Activated T-cell treated with anti-CD3 and anti-CD28 coated beads for 4 hours (primary cell): ENCODE measurements around the gene MCC.

Experiments
- DNase-seq: peaks from one replicate; pipeline ENCODE4 v3.0.0-alpha.2; 2020

MCC gene

DNA sequence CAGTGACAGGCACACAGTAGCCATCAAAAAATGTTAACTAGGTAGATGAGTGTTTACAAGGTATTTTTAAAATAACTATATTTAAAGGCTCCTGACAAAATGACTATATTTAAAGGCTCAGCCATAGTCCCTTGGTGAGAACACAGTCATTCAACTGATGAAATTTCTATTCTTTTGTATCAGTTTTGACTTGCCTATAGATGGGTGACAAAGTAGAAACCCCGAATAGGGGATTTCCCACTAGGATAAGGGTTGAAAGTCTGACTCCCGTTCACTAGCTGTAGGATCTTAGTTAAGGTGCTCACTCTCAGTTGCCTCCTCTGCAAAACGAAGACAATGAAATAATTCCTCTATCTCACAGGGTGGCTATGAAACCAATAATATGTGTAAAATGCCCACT, 271.7 kb downstream of the MCC start:
- DNase-seq, result no peak

DNA sequence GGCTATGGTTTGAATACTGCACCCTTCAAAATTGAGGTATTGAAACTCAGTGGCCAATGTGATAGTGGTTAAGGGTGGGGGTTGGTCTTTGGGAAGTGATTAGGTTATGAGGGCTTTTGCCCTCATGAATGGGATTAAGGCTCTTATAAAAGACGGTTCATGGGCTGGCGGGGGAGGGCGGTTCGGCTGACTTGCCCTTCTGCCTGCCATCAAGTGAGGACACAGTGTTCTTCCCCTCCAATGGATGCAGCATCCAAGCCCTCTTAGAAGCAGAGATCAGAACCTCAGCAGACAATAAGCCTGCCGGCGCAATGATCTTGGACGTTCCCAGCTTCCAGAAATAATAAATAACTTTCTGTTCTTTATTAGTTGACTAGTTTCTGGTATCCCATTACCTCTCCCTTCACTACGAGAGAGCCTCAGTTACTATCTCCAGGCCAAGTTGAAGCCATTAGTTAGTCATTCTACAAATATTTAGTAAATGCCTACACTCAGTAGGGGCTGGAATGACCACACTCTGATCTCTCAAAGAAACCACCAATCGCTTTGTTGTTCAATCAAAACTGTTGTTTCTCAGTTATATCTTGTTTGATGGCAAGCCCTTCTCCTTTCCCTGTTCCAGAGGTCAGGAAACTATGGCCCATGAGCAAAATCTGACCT, 272.7 kb downstream of the MCC start:
- no peak for DNase-seq

DNA sequence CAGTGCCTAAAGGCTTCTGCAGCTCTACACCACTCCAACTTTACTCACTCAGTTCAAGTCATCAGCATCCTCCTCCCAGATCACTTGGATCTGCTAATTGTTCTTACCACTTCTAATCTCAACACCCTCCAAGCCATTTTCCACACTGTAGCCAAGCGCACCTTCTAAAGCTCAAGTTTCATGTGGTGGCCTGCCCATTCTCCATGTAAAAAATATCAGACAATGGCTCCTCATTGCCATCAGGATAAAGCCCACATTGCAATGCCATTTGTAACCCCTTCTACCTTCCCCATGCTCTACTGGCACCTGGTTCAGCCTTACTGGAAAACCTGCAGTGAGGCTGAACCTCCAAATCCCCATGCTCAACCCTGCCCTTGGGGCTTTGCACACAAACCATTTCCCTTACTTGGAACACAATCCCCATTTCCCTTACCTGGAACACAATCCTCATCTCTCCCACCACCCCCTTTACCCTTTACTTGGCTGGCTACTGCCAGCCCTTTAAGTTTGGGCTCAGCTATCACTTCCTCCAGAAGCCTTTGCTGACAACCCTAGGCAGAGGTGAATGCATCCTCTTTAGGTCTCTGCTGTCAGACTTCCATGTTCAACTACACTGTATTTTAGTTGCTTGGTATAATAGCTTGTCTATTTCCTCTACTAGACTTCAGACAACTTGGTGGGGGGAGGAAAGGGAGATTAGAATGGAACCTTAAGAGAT, 273.5 kb downstream of the MCC start:
- DNase-seq, result no peak

DNA sequence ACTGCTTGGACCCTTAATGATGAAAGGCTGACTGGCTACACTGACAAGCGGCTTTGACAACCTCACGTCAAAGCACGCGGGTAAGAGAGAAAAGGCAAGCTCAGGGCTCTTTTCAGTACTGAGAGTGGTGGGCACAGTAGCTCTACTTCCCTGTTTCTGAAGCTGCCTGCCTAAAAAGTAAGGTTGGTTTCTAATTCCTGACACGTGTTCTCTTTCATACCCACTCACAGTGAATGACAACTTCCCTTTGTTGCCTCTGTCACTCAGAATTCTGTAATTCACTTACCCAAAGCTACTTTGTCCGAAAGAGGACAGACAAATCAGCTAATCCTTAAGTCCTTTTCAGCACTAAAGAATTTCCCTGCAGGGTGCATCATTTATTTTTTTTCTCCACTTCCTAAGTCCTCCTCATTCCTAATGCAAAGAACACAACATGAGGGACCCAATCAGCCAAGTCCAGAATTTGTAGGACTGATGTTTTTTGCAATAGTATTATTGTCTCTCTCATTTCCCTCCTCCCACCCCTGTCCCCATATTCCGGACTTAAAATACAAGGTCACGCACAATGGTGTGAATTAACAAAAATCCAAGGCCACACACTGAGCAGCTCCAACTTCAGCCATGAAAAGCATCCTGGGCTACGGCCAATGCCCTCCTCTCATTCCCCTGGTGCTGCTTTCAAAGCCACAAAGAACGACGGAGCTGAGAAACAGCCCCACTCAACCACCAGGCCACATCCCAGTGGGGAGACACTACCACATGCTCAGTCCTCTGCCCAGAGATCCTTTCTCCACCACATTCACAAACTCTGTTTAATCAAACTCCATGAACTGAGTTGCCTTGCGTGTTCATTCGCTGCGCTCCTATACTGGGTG, 274.5 kb downstream of the MCC start:
- DNase-seq, result no peak

DNA sequence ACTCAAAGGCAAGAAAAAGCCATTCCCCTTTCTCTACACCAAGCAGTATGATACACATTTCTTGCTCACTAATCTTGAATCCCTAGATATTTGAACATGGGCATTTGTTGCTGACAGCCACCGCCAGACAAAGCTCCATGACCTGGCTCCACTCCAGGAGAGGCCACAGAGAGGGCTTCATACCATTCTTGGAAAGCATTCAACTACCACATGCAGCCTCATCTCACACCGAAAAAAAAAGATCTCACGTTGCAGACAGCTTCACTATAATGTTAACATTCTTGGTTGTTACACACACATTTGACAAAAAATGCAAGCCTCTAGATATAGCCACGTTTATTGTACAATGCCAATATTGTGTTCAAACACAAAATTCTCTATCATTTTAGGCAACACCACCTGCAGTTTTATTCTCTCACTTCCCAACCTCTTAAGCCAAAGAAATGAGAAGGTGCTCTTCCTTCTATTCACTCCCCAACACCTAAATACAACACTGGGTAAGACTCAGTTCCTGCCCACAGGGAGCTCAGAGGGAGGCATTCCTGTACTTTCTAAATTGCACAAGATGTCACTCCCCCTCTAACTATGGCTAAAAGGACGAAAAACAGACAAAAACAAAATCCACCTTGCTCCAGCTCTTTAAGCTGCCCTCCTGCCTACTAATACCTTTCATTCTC, 275.9 kb downstream of the MCC start:
- no peak for DNase-seq

DNA sequence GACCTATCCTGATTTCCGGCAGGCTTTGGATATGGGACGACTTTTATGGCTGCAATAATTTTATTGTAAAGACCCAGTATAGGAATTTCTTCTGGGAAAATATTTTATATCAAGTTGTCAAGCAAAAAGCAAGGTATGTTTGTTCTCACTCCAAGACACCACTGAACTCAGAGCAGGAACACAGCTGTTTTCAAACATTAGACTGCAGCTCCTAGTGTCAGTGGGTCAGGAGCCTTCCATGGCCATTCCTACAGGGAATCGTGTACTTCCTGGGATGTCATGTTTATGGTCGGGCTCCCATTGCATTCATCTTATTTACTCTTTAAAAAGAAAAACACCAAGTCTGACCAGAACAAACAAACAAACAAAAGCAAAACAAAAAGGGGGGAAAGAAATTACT, 278.8 kb downstream of the MCC start:
- no peak for DNase-seq

DNA sequence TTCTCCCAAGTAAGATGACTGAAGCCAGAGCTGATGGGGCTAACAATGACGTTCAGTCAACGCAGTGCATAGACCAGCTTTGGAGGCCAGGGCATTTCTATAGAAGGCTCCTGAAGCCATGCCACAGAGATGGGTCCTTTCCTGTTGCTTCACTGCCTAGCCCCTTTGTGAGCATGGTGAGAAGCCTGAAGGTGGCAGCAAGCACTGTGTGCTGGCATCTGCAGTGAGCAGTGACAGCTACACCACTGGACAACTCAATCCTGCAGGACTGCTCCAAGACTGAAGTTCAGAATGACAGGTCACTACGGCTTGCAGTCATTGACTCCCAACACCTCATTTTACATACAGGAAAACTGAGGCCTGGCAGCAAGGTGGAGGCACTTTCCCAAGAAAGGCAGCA, 282.4 kb downstream of the MCC start:
- DNase-seq, result no peak

DNA sequence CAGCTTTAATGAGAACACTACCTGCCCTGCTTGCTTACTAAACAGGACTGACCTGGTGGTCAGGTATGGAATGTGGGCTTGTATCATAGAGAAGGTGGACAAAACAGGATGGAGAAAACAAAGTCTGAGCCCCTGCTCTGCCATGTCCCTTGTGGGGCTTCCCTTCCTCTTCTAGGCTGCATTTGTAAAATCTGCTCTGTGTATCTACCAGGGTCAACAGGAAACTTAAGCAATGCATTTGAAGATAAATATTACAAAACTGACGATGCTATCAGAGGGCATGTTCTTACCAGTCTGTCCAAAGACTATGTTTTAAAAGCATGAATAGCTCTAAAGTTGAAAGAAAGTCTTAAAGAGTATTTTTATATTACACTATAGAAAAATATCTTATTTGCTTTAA, 282.9 kb downstream of the MCC start:
- DNase-seq, result no peak

DNA sequence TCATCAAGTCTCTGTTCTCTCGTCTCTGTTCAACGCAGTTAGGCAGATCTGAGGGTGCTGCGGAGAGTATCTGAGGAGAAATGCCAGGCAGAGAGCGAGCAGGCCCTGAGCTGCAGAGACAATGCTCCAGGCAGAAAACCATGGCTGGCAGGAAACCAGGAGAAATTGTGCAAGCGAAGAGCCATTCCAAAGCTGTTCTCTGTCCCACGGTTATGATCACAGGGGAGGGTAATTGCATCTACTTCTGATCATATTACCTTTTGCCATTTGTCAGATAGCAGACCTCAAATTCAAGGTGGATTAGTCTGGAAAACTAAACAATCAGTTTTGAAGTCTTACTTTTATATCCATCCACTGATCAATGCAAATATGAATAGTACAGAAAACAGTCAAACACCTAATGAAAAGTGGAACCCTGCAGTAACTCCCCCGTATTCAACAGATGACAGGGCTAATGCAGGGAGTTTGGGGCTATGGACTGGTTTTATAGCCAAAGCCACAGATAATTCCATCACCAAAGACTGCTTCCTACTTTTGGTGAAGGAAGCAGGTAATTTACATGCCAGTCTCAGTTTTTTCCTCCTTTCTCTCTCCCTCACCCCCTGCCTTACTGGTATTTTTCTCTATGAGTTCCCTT, 283.6 kb downstream of the MCC start:
- DNase-seq, result no peak

DNA sequence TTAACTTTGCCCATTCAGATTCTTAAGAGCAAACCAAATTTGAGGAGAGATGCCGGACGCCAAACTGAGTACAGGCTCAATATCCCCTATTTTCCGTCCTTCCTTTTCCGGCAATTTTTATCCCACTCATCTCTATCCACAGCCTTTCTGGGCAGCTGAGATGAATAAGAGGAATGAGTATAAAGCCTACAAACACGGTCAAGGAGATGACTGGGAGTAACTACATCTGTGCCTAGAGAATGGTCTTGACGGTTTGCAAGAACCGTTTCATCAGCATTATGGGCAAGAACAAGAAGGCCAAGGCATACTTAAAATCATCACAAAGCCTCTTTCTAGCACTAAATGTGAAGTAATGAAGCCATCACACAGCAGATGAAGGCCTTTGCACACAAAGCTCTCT, 284.3 kb downstream of the MCC start:
- DNase-seq, result no peak

DNA sequence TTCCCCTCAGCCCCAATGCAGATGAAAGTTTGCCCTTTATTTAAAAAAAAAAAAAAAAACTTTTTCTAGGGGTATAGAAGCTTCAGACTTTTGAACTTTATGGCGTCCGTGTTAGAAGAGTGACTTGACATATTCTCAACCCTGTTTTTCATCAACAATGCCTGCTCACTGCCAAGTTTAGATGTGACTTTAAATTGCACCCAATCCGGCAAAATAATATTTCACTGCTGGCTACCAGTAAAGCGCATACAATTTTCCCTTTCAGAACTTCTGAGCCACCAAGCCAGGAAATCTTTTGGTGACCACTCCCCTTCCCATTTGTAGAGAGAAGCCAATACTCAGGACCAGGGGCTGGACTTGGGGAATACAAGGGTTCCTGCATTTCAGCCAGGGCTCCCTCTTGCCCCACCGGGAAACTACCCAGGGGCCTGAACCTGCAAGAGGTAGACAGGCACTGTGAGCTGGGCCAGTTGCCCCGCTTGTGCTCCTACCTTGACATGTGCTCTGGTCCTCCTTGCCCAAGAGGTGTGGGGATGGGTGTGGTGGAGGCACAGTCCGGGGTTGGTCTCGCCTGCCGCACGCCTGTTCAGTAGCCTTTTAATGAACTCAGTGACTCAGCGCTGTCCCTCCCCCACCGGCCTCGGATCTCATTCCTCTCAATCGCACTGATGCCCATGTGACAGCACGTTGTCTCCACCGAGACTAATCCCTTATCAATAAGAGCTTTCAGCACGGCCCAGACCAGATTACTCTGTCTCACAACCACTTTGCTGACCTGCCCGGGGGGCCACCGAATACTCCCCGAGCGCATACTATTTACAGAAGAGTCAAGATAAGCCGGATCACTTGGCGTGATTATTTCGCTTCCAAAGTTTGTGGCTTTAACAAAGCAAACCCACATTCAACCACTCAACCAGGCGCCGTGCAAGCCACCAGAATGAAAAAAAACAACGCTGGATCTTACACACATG, 285.2 kb downstream of the MCC start:
- DNase-seq, result no peak

DNA sequence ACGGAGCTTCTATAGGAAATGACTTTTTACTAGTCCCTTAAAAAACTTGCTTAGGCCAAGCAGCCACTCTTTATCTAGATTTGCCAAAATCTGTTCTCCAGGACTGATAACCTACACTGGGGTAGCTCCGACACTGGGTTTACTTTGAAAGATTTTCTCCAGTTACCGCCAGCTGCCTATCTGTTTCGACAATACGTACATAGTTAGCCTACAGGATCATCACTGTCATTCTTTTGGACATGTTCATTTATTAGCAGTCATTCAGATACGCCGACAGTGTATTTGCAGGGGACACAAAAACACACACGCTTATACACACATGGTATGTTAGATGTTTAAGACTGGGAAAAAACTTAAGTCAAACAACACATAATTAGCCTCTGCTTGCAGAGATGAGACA, 286.0 kb downstream of the MCC start:
- DNase-seq, result no peak

DNA sequence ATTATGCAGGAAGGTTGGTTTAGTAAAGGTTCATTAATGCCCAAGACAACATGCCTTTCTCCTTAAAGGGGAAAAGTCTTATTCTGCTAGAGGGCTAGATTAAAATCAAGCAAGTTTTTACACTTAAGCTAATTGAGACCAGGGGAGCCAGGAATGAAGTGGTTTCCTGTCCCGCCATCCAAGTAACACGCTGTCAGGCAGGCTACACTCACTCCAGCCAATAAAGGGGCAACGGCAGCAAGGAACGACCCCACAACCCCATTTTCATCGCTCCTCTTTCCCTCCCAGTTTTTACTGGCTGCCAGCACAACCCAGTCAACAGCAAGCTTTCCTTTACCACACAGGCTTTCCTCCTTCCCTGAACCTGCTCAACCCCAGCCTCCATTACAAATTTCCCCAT, 286.5 kb downstream of the MCC start:
- no peak for DNase-seq

DNA sequence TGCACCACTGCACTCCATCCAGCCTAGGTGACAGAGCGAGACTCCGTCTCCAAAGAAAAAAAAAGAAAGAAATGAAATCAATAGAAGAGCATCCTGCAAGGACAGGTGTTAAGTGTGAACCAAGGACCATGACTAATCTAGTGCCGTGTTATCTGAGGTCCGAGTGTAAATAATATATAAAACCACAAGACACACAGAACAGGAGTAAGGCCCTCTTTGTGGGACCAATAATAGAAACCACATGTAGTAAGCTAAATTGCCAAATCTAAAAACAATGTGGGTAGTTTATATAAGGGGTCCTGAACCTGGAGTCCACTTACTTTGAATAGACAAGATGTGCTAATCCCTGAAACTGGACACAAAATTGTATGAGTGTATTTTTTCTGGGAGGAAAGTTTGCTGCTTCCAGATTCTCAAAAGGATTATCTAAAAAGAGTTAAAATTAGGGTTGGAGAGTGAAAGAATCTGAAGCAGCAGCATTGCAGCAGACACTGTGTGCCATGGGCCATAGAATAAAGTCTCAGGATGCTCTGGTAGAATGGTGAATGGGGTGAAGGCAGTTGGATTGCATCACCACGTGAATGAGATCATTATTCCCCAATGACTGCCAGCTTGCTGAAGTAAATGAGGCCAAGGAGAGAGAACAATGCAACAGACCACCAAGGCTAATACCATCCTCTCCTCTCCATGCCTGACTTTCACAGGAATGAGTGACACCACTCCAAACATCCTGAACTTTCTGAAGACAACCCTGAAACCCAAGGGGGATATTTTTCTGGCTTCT, 288.9 kb downstream of the MCC start:
- no peak for DNase-seq

DNA sequence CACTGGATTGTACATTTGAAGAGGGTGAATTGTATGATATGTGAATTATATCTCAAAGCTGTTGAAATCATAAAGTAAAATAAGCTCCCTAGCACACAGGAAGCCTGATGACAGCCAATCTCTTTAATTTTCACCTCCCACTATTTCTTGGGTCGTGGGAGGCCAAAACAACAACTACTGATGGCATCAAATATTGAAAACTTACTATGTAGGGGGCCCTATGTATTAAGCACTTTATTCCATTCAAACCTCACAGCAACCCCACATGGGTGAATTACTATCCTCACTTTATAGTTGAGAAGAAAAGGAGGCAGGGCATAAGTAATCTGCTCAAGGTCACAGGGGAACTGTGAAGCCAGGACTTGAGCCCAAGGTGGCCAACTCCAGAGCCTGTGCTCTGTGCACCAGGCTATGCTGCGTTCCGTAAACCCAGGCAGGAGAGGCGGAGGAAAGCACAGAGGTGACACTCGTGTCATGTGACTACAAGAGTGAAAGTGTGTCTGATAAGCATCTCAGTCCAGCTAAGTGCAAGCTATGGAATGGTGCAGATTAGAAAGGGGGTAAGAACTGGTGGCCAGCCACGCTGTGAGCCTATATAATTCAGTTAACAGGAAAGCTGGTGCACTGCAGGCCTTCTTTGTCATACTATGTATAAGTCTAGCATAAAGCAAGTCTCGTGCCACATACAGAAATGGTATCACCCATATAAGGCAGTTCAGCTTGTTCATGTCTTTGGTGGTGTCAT, 290.6 kb downstream of the MCC start:
- no peak for DNase-seq

DNA sequence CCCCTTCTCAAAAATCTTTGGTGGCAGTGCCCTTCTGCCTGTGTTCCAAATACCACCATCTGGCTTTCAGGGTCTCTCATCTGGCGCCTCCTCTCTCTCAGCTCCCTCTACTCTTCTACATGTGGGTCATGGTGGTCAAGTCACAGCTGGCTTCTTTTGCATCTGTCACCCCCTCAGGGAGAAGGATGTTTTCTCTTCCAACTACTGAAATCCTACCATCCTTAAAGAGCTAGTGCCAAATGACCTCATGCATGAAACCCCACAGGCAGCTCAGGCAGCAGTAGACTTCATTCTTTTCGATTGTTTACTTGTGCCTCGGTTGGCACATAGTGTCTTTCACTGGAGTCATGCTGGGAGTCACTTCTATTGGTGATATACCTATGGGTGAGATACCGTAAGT, 292.5 kb downstream of the MCC start:
- DNase-seq, result no peak

DNA sequence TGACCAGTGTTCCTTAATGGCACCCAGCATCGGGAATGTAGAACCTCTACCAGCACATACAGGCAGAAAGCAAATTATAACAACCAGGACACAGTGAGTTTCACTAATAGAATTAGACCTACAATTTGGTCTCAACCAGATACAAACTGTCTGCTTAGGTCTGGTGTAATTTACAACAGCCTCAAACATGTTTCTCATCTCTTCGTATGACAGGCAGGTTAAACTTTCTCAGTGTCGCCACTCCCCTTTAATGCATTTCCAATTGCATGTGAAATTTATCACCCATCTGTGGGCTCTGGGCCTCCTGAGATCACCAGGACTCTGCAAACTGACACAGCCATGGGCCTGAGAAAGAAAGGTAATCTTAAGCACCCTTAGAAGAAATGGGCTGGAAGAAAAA, 293.0 kb downstream of the MCC start:
- DNase-seq, result no peak

DNA sequence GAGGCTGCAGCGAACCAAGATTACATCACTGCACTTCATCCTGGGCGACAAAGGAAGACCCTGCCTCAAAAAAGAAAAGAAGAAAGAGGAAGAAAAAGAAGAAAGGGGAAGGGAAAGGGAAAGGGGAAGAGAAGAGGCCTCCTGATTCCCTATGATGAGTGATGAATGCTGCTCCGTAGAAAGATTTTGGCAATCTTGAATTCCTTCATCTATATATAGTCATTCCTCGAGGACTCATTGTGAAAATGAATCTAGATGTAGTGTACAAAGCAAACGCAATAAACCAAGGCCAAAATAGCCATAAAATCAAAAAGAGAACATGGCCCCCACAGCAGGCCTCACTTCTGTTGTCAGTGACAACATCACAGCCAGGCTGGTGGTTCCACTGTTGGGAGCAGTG, 293.7 kb downstream of the MCC start:
- DNase-seq, result no peak

DNA sequence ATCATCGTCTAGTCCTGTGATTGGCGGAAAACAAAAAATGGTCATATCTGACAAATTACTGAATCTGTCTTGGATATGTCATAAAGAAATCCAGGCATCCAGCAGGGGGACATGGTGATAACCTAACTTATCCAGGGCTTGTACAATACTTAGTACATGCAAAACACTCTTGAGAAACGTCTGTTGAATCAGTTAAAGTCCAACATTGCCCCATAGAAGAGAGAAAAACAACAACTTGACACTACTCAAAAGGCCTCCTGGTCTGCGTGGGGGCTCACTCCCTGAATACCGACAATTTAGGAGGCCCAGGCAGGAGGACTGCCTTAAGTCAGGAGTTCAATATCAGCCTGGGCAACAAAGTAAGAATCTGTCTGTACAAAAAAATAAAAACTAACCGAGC, 294.1 kb downstream of the MCC start:
- DNase-seq, result no peak
